IMR-90 (cell line): ENCODE data around the gene GPR180.

ENCODE experiments used
- BHLHE40 ChIP-seq: fragments of 150-350 bp; IDR thresholded peaks from 2 replicates; pipeline ENCODE4 v1.6.1; 2016; ENCODE audit warnings: mild to moderate bottlenecking, low read depth, low read length
- MAFK ChIP-seq: IDR thresholded peaks from 2 replicates; pipeline ENCODE4 v1.6.1; 2012; ENCODE audit warnings: low read depth, low read length, improper control_type of control experiment
- NFE2L2 ChIP-seq: fragments of 150-350 bp; IDR thresholded peaks from 2 replicates; pipeline ENCODE4 v1.6.1; 2016; ENCODE audit warnings: low read depth, mild to moderate bottlenecking, low read length
- POLR2A ChIP-seq: IDR thresholded peaks from 2 replicates; pipeline ENCODE4 v1.6.1; 2012; ENCODE audit warnings: mild to moderate bottlenecking, low read depth, low read length
- SMC3 ChIP-seq: fragments of 150-350 bp; IDR thresholded peaks from 2 replicates; pipeline ENCODE4 v1.6.1; 2016; ENCODE audit warnings: low read depth, mild to moderate bottlenecking, antibody characterized with exemption, low read length, moderate library complexity
- TF ChIP-seq, protein P1 (sequence below): conservative IDR thresholded peaks from 2 replicates; pipeline ENCODE4 v1.5.1; 2012; ENCODE audit warnings: mild to moderate bottlenecking, low read depth, low read length, improper control_type of control experiment
- TF ChIP-seq, protein P2 (sequence below): fragments of 150-350 bp; IDR thresholded peaks from 2 replicates; pipeline ENCODE4 v1.6.1; 2016; ENCODE audit warnings: low read depth, mild to moderate bottlenecking, low read length, moderate library complexity, borderline replicate concordance
- TF ChIP-seq, protein P3 (sequence below): fragments of 150-350 bp; IDR thresholded peaks from 2 replicates; pipeline ENCODE4 v1.6.1; 2017; ENCODE audit warnings: mild to moderate bottlenecking, antibody characterized with exemption, low read length, low read depth

DNA sequence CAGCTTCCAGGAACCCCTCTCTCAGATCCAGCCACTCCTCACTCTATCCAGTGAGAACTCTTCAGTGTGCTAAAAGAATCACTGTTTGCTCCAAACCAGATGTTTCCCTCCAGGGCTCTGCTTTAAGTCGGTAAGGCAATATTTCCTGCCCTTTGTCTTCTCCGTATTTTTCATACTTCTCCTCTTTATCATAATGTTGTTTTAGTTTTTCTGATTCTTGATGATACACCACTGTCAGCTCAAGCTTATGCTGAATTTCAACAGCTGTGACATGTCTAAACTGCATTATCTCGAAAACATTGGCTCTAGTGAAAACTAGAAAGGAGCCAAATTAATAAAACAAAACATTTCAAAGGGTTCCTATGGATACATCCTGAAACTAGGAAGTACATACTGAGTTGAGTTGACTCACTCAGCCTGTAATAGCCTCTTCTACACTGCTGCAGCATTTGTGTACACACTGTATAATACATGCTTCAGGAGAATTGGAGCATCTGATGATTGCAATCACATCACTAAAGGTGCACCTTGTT lies 39.8 kb downstream of the GPR180 start:
- TF ChIP-seq, protein P1, sequence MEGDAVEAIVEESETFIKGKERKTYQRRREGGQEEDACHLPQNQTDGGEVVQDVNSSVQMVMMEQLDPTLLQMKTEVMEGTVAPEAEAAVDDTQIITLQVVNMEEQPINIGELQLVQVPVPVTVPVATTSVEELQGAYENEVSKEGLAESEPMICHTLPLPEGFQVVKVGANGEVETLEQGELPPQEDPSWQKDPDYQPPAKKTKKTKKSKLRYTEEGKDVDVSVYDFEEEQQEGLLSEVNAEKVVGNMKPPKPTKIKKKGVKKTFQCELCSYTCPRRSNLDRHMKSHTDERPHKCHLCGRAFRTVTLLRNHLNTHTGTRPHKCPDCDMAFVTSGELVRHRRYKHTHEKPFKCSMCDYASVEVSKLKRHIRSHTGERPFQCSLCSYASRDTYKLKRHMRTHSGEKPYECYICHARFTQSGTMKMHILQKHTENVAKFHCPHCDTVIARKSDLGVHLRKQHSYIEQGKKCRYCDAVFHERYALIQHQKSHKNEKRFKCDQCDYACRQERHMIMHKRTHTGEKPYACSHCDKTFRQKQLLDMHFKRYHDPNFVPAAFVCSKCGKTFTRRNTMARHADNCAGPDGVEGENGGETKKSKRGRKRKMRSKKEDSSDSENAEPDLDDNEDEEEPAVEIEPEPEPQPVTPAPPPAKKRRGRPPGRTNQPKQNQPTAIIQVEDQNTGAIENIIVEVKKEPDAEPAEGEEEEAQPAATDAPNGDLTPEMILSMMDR, result no peak
- TF ChIP-seq POLR2A (no peak), MAFK (no peak), BHLHE40 (no peak), SMC3 (no peak), NFE2L2 (no peak)
- TF ChIP-seq, protein P2, sequence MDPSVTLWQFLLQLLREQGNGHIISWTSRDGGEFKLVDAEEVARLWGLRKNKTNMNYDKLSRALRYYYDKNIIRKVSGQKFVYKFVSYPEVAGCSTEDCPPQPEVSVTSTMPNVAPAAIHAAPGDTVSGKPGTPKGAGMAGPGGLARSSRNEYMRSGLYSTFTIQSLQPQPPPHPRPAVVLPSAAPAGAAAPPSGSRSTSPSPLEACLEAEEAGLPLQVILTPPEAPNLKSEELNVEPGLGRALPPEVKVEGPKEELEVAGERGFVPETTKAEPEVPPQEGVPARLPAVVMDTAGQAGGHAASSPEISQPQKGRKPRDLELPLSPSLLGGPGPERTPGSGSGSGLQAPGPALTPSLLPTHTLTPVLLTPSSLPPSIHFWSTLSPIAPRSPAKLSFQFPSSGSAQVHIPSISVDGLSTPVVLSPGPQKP, result no peak
- TF ChIP-seq, protein P3, sequence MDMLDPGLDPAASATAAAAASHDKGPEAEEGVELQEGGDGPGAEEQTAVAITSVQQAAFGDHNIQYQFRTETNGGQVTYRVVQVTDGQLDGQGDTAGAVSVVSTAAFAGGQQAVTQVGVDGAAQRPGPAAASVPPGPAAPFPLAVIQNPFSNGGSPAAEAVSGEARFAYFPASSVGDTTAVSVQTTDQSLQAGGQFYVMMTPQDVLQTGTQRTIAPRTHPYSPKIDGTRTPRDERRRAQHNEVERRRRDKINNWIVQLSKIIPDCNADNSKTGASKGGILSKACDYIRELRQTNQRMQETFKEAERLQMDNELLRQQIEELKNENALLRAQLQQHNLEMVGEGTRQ, result no peak
